Caki2 (cell line): ENCODE data around the gene MAP3K19. TPM values are rescaled to one million over a fixed set of nuclear protein-coding genes. Genes with fewer than 3 reads are reported as not detected.

Experiments used
- total RNA-seq: library from RNA; depleted of rRNA; stranded (reverse); fragments of >200 nt; shearing (Covaris generic); gene quantifications from 2 replicates; pipeline ENCODE4 v1.2.3, GENCODE V29; 2014; ENCODE audit warnings: low replicate concordance; rRNA removed

MAP3K19 gene
- total RNA-seq, 1 experiment from 2014 or later = not detected

Other genes with a start within 250 kb of the MAP3K19 start
- 3.8 and 5.3 TPM in 2 replicates for gene ACMSD, start 208.8 kb downstream of the MAP3K19 start, total RNA-seq
- 2.2 and 4.0 TPM in 2 replicates for gene CCNT2, start 128.6 kb downstream of the MAP3K19 start, total RNA-seq
- gene RAB3GAP1, start 4.8 kb upstream of the MAP3K19 start, total RNA-seq = 14.0 and 18.4 TPM in 2 replicates